ENCODE data around the gene KIF26A.
A peak's percentile ranks its signal among the peaks of the same experiment; 100 is the strongest.

Gene KIF26A

DNA sequence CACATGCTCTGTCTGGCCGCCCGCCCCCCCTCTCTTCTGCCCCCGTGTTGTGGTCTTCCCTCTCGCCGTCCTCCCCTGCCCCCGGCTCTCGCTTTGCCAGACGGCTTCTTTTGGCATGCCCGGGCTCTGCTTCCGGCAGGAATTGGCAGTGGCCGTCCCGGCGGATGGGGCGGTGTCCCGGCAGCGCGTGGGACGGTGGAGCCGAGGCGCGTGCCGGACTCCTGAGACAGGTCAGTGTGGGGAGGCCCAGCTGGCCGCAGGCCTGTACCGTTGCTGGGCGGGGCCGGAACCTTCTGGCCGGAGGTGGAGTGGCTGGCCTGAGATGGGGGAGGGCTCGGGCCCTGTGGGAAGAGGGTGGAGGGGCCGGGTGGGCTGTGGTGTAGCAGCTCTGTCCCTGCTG lies 17.1 kb downstream of the KIF26A start:
- no peak overlapping the region for H3K4me3 ChIP-seq
- peaks cover 0 to 19% (median 11%) of the 10 kb centered on the region in 11 experiments; a peak in 8 of 22 replicates for H3K36me3 ChIP-seq
- H3K9ac ChIP-seq = peak overlapping the region in 3 of 11 experiments; percentile 41 to 44 (median 41); a peak in 4 of 22 replicates
- H3K27me3 ChIP-seq = no peaks in the 10 kb centered on the region
- no peaks in the 10 kb centered on the region for H3K9me3 ChIP-seq (replicated peaks in 1 of 11)
- no peak overlapping the region for H3K27ac ChIP-seq
- peak overlapping the region; percentile 40 to 91 (median 75); a peak in 21 of 22 replicates for H3K4me2 ChIP-seq
- TF ChIP-seq Cebpa-rat (IDR thresholded peaks at IDR 0.05) = no peak
- peaks cover 17 to 81% (median 59%) of the 10 kb centered on the region in 10 experiments for H3K4me1 ChIP-seq
- peaks cover 0 to 93% (median 44%) of the 10 kb centered on the region in 11 experiments; a peak in 16 of 22 replicates for H4K20me1 ChIP-seq

DNA sequence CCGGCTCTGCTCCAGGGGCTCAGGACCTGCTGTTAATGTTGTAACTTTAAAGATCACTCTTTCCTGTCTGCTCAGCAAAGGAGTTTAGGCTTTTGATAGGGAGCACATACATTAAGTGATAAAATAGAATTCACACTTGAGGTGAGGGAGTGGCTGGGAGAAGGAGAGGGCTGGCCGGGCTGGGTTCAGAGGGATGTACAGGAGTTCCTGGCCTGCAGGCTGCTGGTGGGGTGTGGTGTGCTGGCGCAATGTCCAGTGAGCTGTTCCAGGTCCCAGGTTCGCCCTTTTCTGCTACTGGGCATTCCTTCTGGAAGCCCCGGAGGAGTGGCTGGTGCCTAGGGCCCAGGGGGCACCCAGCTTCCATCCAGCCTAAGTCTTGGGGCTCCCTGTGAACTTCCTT lies 17.8 kb downstream of the KIF26A start:
- peaks cover 0 to 91% (median 38%) of the 10 kb centered on the region in 11 experiments; a peak in 16 of 22 replicates for H4K20me1 ChIP-seq
- peaks cover 11 to 75% (median 52%) of the 10 kb centered on the region in 10 experiments; a peak in 19 of 20 replicates for H3K4me1 ChIP-seq
- TF ChIP-seq Cebpa-rat (IDR thresholded peaks at IDR 0.05) = no peak
- no peak overlapping the region; a peak in 1 of 22 replicates for H3K27ac ChIP-seq
- no peaks in the 10 kb centered on the region for H3K9me3 ChIP-seq (replicated peaks in 1 of 11)
- H3K36me3 ChIP-seq = peaks cover 0 to 19% (median 11%) of the 10 kb centered on the region in 11 experiments; a peak in 8 of 22 replicates
- H3K4me2 ChIP-seq = peak overlapping the region in 9 of 11 experiments; percentile 54 to 91 (median 76); a peak in 15 of 22 replicates
- no peak overlapping the region for H3K4me3 ChIP-seq
- H3K27me3 ChIP-seq = no peaks in the 10 kb centered on the region
- H3K9ac ChIP-seq = peak overlapping the region in 3 of 11 experiments; percentile 41 to 44 (median 41); a peak in 4 of 22 replicates

DNA sequence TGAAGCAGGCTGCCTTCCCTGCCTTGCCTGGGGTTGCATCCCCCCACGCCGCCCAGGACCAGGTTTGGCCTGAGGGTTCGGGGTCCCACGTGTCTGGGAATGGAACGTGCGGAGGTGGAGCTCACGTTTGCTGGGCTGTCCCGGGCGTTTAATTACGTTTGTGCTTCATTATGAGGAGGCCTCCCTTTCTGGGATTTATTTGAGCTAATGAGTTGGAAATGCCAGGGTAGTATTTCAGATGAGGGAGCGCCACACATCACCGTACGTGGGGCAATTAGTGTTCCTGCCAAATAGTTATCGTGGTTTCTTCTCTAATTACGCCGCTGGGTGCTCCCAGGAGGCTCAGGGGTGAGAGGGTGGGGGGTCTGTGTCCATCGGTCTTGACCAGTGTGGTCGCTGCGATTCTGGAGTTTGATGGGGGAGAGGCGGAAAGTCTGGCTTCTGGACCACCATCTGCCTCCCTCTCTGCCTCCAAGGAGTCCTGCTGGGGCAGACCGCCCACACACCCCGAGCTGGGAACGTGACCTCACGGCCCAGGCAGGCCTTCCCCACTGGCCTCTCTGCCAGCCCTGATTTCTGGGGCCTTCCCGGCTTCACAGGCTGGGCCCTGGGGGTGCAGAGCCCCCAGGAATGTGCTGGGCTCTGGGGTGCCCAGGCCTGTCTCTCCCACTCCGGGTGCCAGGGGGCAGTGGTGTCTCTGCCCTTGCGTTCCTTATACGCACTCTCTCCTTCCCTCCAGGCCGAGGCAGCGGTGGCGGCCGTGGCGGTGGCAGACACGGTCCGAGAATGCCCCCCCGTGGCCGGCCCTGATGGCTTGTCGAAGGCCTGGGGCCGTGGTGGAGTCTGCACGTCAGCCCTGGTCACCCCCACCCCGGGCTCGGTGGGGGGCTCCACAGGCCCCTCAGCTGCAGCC lies 18.9 kb downstream of the KIF26A start:
- H3K36me3 ChIP-seq = peaks cover 0 to 18% (median 8%) of the 10 kb centered on the region in 11 experiments; a peak in 8 of 22 replicates
- H3K9me3 ChIP-seq (replicated peaks in 1 of 11) = no peaks in the 10 kb centered on the region
- H3K9ac ChIP-seq = no peak overlapping the region; a peak in 1 of 22 replicates
- H3K4me2 ChIP-seq = peak overlapping the region in 4 of 11 experiments; percentile 77 to 91 (median 82); a peak in 8 of 22 replicates
- H3K4me1 ChIP-seq = peaks cover 11 to 72% (median 49%) of the 10 kb centered on the region in 10 experiments; a peak in 19 of 20 replicates
- peaks cover 0 to 82% (median 30%) of the 10 kb centered on the region in 11 experiments; a peak in 16 of 22 replicates for H4K20me1 ChIP-seq
- H3K27me3 ChIP-seq = no peaks in the 10 kb centered on the region
- H3K4me3 ChIP-seq = no peak overlapping the region
- TF ChIP-seq Cebpa-rat (IDR thresholded peaks at IDR 0.05) = no peak
- no peak overlapping the region for H3K27ac ChIP-seq

DNA sequence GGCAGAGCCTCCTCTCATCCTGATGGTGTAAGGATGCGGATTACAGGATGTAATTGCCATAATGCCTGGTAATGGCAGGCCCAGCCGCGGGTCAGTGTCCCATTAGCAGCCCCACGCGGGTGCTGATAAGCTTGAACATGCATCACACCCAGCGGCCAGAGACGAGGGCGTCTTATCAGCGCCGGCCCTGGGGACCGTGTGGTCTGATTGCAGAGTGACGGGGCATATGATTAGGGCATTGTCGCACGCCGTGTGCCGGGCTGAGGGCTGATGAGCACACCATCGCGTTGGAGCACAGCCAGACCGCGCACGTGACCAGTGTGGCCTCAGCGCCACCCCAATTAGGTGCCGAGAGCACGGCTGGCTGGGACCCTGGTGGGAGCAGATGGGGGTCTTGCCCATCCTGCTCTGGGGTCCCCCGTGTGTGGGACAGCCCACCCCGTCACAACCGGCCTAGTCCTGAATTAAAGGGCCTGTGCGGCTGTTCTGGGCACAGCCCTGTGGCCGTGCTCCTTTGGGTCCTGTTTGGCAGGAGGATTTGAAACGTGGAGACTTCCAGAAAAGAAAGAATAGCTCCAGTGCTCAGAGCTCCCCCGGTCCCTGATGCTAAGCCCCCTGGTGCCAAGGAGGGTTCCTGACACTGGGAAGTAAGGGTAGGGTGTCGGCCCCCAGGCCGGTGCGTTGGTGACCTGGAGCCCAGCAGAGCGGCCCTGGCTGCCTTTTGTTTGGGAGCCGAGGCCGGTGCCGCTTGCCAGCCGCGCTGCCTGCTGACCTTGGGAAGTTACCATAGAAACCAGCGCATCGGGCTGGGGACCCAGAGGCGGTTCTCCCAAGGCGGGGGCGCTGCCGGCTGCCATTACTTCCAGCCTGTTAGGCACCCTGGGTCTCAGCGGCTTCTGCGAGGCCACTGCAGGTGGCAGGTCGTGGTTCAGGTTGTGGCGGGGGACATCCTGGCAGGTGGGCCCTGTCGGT lies 20.7 kb downstream of the KIF26A start:
- Histone ChIP-seq H3K4me1 (peaks cover 11 to 81% (median 51%) of the 10 kb centered on the region in 10 experiments; a peak in 19 of 20 replicates), H3K4me3 (no peak overlapping the region), H3K9ac (no peak overlapping the region), H3K36me3 (peaks cover 0 to 10% (median 0%) of the 10 kb centered on the region in 11 experiments; a peak in 3 of 22 replicates), H4K20me1 (peaks cover 0 to 84% (median 25%) of the 10 kb centered on the region in 11 experiments; a peak in 16 of 22 replicates), H3K27me3 (no peaks in the 10 kb centered on the region), H3K4me2 (peak overlapping the region in 3 of 11 experiments; percentile 7 to 30 (median 20); a peak in 3 of 22 replicates), H3K9me3 (replicated peaks in 1 of 11) (no peaks in the 10 kb centered on the region), H3K27ac (no peak overlapping the region)
- no peak for TF ChIP-seq Cebpa-rat (IDR thresholded peaks at IDR 0.05)

DNA sequence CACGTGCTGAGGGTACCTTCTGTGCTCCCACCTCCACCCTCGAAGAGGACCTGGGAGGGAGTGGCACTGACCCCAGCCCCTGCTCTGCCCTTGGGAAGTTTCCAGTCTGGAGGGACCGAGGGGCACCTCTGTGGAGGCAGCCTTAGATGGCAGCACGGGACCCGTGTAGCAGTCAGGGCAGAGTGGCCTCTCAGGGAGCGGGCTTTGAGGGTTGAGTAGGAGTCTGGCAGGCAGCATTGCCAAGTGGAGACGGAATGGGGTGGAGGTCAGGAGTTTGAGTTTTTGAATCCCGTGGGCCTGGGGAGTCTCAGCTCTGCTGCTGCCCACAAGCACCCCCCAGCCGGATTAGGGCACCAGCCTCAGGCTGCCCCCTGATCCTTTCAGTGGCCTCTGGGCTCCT lies 21.6 kb downstream of the KIF26A start:
- no peak for TF ChIP-seq Cebpa-rat (IDR thresholded peaks at IDR 0.05)
- Histone ChIP-seq H4K20me1 (peaks cover 0 to 75% (median 17%) of the 10 kb centered on the region in 11 experiments; a peak in 15 of 22 replicates), H3K4me3 (no peak overlapping the region), H3K4me2 (peak overlapping the region in 1 of 11 experiments; percentile 30; a peak in 1 of 22 replicates), H3K27ac (no peak overlapping the region), H3K9me3 (replicated peaks in 1 of 11) (no peaks in the 10 kb centered on the region), H3K27me3 (no peaks in the 10 kb centered on the region), H3K36me3 (peaks cover 0 to 10% (median 0%) of the 10 kb centered on the region in 11 experiments; a peak in 3 of 22 replicates), H3K9ac (no peak overlapping the region), H3K4me1 (peaks cover 7 to 79% (median 44%) of the 10 kb centered on the region in 10 experiments; a peak in 19 of 20 replicates)

DNA sequence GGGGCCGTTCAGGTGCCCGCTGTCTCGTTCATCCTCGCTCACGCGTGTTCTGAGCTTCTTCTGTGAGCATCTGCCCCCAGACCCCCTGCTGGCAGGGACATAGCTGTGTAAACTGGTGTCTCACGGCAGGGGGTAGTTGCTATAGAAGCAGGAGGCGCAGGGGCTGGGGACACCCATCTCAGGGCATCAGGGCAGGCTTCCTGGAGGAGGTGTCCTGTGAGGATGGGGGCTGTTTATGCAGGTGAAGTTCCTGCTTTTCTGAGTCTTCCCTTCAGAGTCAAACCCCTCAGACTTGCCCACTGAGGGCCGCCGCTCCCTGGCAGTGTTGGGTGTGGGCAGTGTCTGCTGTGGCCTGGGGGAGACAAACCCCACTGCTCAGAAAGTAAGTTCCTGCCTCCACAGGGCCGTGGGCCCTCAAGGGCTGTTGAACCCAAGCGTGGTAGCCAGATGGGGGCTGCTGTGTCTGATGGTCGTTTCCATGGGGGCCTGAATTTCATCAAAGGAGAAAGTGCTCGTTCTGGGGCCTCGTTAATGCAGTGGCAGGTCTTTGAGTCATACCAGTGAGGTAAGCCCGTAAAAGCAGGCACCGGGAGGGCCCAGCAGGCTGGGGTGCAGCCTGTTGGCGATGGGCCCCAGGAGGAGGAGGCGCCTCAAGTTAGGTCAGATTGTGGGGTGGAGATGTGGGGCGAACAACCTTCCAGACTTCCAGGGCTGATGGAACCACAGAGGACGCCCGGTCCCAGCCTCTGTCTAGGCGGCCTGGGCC lies 23.4 kb downstream of the KIF26A start:
- Histone ChIP-seq H3K9ac (no peak overlapping the region), H3K27ac (no peak overlapping the region), H3K9me3 (replicated peaks in 1 of 11) (no peaks in the 10 kb centered on the region), H3K27me3 (no peaks in the 10 kb centered on the region), H3K36me3 (peaks cover 0 to 10% (median 0%) of the 10 kb centered on the region in 11 experiments; a peak in 3 of 22 replicates), H3K4me2 (no peak overlapping the region), H3K4me1 (peaks cover 8 to 79% (median 43%) of the 10 kb centered on the region in 10 experiments), H3K4me3 (no peak overlapping the region), H4K20me1 (peaks cover 0 to 71% (median 17%) of the 10 kb centered on the region in 11 experiments; a peak in 15 of 22 replicates)
- TF ChIP-seq Cebpa-rat (IDR thresholded peaks at IDR 0.05) = no peak

DNA sequence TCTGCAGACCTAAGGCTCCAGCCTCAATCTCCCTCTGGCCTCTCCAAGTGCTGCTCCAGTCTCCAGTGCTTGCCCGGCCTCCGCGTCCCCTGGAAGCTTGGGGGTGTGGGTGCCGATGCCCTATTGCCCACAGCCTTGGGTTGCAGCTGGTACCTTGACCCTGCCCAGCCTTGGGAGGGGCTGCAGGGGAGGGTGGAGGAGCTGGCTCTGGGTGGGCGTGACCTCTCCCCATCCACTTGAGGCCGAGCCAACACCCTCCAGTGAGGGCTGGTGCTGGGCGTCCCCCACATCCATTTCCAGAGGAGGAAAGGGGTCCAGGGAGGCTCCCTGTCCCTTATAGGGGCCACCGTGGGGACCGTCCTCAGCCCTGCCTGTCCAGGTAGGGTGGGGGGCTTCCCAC lies 24.1 kb downstream of the KIF26A start:
- Histone ChIP-seq H3K4me1 (peaks cover 15 to 79% (median 46%) of the 10 kb centered on the region in 10 experiments), H3K4me3 (no peak overlapping the region), H4K20me1 (peaks cover 0 to 75% (median 24%) of the 10 kb centered on the region in 11 experiments; a peak in 16 of 22 replicates), H3K27me3 (peaks cover 0 to 6% (median 0%) of the 10 kb centered on the region in 11 experiments; a peak in 1 of 22 replicates), H3K9ac (no peak overlapping the region), H3K9me3 (replicated peaks in 1 of 11) (no peaks in the 10 kb centered on the region), H3K27ac (no peak overlapping the region), H3K4me2 (no peak overlapping the region), H3K36me3 (peaks cover 0 to 9% (median 0%) of the 10 kb centered on the region in 11 experiments; a peak in 3 of 22 replicates)
- TF ChIP-seq Cebpa-rat (IDR thresholded peaks at IDR 0.05) = no peak
